ENCODE results near the gene SLC39A3.

The SLC39A3 gene

DNA sequence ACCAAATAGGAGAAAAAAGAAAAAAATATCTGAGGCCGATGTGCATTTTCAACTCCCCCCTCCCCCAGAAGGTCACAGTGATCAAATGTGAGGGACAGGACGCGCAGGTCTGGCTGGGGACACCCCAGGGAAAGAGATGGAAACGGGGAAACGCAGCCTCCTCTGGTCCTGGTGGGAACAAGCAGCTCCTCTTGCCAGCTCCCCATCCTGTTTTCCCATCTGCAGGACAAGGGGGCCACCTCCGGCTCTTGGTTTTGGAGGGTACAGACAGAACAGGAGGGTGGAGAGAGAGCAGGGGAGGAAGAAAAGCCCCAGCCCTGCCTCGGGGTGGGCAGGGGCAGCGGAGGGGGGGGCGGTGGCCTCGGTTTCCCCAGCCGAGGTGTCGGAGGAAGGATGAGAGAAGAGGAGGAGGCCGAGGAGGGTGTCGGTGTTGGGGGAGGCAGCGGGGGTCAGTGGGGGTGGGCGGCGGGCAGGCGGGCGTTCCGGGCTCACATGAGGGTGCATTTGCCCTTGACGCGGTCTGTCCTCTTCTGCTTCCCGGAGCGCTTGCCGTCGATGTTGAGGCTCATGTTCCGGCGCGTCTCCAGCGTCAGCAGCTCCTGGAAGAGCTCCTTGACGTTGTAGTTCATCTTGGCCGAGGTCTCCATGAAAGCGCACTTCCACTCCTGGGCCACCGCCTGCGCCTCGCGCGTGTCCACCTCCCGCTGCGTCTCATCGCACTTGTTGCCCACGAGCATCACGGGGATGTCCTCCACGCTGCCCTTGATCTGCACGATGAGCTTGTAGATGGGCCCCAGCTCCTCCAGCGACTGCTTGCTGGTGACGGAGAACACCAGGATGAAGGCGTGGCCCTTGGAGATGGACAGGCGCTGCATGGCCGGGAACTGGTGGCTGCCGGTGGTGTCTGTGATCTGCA is 22.8 kb downstream of the SLC39A3 start:
- TF ChIP-seq, protein P1, sequence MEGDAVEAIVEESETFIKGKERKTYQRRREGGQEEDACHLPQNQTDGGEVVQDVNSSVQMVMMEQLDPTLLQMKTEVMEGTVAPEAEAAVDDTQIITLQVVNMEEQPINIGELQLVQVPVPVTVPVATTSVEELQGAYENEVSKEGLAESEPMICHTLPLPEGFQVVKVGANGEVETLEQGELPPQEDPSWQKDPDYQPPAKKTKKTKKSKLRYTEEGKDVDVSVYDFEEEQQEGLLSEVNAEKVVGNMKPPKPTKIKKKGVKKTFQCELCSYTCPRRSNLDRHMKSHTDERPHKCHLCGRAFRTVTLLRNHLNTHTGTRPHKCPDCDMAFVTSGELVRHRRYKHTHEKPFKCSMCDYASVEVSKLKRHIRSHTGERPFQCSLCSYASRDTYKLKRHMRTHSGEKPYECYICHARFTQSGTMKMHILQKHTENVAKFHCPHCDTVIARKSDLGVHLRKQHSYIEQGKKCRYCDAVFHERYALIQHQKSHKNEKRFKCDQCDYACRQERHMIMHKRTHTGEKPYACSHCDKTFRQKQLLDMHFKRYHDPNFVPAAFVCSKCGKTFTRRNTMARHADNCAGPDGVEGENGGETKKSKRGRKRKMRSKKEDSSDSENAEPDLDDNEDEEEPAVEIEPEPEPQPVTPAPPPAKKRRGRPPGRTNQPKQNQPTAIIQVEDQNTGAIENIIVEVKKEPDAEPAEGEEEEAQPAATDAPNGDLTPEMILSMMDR (IDR thresholded peaks at IDR 0.05; ENCODE audit: low read depth, low read length, poor library complexity, severe bottlenecking), result no peak
- no peak for TF ChIP-seq EZH2phosphoT487 (IDR thresholded peaks at IDR 0.05; ENCODE audit: borderline replicate concordance, low read length)
- Histone ChIP-seq H3K4me2 (ENCODE audit: low read length) (no peak overlapping the region), H3K4me3 (ENCODE audit: low read length) (no peak overlapping the region), H3K9me3 (ENCODE audit: control insufficient read depth, insufficient read depth, low read length) (peaks cover 10% of the 10 kb centered on the region; the same call in 1 of the 2 replicates), H3F3A (ENCODE audit: control insufficient read depth, insufficient read depth) (peaks cover 8% of the 10 kb centered on the region; the same call in 1 of the 2 replicates), H3K27me3 (ENCODE audit: control insufficient read depth, low read length) (peaks cover 15% of the 10 kb centered on the region), H3K36me3 (ENCODE audit: control insufficient read depth, low read length) (peaks cover 8% of the 10 kb centered on the region), H3K27ac (ENCODE audit: low read depth, low read length) (no peak overlapping the region), H4K20me1 (ENCODE audit: control insufficient read depth, insufficient read depth, low read depth, low read length) (no peaks in the 10 kb centered on the region), H3K4me1 (ENCODE audit: control insufficient read depth, low read length) (peaks cover 34% of the 10 kb centered on the region), H3K9me2 (replicated peaks; ENCODE audit: control insufficient read depth, low read length) (no peaks in the 10 kb centered on the region), H3K79me2 (ENCODE audit: control insufficient read depth, low read length) (no peaks in the 10 kb centered on the region)

DNA sequence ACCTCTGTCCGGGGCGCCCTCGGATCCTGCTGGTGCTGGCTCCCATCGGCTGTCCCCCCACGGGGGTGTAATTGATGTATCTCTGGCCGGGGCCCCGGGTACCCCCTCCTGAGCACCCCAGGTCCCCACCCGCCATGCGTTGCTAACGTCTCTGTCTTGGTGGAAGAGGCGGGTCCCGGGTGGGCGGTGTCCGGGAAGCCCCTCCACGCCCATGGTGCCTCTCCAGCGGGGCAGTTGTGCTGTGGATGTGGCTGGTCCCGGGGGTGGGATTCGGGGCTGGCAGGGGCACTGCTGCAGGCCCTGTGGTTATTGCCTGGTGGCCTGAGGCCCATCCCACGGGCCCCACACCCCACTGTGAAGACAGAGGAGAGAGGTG is 23.6 kb downstream of the SLC39A3 start:
- Histone ChIP-seq H3K27ac (ENCODE audit: low read depth, low read length) (no peak overlapping the region), H3K36me3 (ENCODE audit: control insufficient read depth, low read length) (peaks cover 8% of the 10 kb centered on the region), H3K4me2 (ENCODE audit: low read length) (no peak overlapping the region), H3K79me2 (ENCODE audit: control insufficient read depth, low read length) (no peaks in the 10 kb centered on the region), H3K27me3 (ENCODE audit: control insufficient read depth, low read length) (peaks cover 9% of the 10 kb centered on the region), H3F3A (ENCODE audit: control insufficient read depth, insufficient read depth) (peaks cover 8% of the 10 kb centered on the region; the same call in 1 of the 2 replicates), H3K9me3 (ENCODE audit: control insufficient read depth, insufficient read depth, low read length) (peaks cover 10% of the 10 kb centered on the region; the same call in 1 of the 2 replicates), H4K20me1 (ENCODE audit: control insufficient read depth, insufficient read depth, low read depth, low read length) (no peaks in the 10 kb centered on the region), H3K4me3 (ENCODE audit: low read length) (no peak overlapping the region), H3K4me1 (ENCODE audit: control insufficient read depth, low read length) (peaks cover 36% of the 10 kb centered on the region), H3K9me2 (replicated peaks; ENCODE audit: control insufficient read depth, low read length) (no peaks in the 10 kb centered on the region)
- TF ChIP-seq EZH2phosphoT487 (IDR thresholded peaks at IDR 0.05; ENCODE audit: borderline replicate concordance, low read length), result no peak
- TF ChIP-seq, protein P1 (IDR thresholded peaks at IDR 0.05; ENCODE audit: low read depth, low read length, poor library complexity, severe bottlenecking), result no peak

DNA sequence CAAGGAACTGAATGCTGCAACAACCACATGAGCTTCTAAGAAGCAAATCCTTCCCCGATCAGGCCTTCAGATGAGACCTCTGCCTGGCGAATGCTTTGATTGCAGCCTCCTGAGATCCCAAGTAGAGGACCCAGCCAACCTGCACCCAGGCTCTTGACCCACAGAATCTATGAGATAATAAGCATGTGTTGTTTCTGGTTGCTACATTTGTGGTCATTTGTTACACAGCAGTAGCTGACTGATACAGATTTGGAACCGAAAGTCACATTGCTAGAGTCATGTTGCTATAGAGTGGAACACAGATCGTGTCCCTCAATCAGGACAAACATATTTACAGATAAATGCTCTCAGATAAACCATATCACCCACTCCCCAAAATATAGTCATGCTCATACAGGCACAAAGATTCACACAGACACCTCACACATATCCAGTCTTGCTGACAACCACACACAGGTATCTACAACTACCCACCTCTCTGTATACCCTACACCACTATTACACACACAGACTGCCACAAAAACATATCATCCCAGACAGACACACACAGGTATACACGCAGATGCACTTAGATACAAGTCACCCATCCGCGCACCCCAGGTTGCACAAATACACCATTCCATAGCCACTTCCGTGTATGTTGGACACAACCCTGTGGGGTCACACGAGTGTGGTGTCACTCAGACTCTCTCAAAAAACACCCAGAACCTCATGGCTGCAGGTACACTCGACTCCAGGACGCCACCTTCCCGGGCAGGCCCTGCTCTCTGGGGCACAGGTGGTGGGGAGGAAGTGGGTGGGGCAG is 24.1 kb downstream of the SLC39A3 start:
- Histone ChIP-seq H3K4me3 (ENCODE audit: low read length) (no peak overlapping the region), H3K9me2 (replicated peaks; ENCODE audit: control insufficient read depth, low read length) (no peaks in the 10 kb centered on the region), H3F3A (ENCODE audit: control insufficient read depth, insufficient read depth) (peaks cover 11% of the 10 kb centered on the region; the same call in 1 of the 2 replicates), H3K27ac (ENCODE audit: low read depth, low read length) (no peak overlapping the region), H3K36me3 (ENCODE audit: control insufficient read depth, low read length) (peaks cover 8% of the 10 kb centered on the region), H3K4me1 (ENCODE audit: control insufficient read depth, low read length) (peaks cover 41% of the 10 kb centered on the region), H3K27me3 (ENCODE audit: control insufficient read depth, low read length) (peaks cover 9% of the 10 kb centered on the region), H3K79me2 (ENCODE audit: control insufficient read depth, low read length) (no peaks in the 10 kb centered on the region), H4K20me1 (ENCODE audit: control insufficient read depth, insufficient read depth, low read depth, low read length) (no peaks in the 10 kb centered on the region), H3K9me3 (ENCODE audit: control insufficient read depth, insufficient read depth, low read length) (peaks cover 10% of the 10 kb centered on the region; the same call in 1 of the 2 replicates), H3K4me2 (ENCODE audit: low read length) (no peak overlapping the region)
- TF ChIP-seq EZH2phosphoT487 (IDR thresholded peaks at IDR 0.05; ENCODE audit: borderline replicate concordance, low read length), result no peak
- TF ChIP-seq, protein P1 (IDR thresholded peaks at IDR 0.05; ENCODE audit: low read depth, low read length, poor library complexity, severe bottlenecking), result no peak

All from DOHH2 (cell line).